NCI-H524 (cell line): ENCODE data around the gene SLC52A3.

Source experiments
- DNase-seq, 2 experiments: peaks; one replicate each; lab custom pipeline; 2025; lab: John Stamatoyannopoulos, UW

Gene SLC52A3

DNA sequence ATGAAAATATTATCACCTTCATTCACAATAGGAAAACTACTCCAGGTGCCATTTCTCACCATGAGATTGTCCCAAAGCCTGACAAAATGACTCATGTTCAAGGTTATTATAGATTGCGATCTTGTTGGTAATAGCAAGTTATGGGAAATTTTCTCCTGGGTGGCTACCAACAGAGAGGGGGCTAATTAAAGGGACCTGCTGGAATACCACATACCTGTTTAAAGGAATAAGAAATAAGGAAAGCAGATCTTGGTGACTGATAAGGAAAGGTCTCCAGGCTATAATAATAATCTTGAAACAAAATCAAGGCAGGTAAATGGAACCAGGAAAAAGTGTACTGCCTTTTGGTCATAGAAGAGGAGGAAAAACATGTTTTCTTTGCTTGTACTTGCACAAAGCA, 1.4 kb downstream of the SLC52A3 start:
- no peak for DNase-seq

DNA sequence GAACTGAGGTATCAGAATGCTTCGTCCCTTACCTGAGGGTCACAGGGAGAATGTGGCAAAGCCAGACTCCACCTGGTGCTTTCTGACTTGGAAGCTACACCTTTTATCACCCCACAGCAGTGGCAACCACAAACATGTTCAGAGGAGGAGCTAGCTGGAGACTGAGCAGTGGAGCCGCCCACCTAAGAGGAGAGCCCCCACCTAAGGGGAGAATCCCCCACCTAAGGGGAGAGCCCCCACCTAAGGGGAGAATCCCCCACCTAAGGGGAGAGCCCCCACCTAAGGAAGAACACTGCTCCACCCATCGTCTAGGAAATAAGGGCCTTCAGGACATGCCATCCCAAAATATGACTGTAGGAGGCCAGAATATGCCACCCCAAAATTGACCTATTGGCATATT, 4.0 kb downstream of the SLC52A3 start:
- no peak for DNase-seq

DNA sequence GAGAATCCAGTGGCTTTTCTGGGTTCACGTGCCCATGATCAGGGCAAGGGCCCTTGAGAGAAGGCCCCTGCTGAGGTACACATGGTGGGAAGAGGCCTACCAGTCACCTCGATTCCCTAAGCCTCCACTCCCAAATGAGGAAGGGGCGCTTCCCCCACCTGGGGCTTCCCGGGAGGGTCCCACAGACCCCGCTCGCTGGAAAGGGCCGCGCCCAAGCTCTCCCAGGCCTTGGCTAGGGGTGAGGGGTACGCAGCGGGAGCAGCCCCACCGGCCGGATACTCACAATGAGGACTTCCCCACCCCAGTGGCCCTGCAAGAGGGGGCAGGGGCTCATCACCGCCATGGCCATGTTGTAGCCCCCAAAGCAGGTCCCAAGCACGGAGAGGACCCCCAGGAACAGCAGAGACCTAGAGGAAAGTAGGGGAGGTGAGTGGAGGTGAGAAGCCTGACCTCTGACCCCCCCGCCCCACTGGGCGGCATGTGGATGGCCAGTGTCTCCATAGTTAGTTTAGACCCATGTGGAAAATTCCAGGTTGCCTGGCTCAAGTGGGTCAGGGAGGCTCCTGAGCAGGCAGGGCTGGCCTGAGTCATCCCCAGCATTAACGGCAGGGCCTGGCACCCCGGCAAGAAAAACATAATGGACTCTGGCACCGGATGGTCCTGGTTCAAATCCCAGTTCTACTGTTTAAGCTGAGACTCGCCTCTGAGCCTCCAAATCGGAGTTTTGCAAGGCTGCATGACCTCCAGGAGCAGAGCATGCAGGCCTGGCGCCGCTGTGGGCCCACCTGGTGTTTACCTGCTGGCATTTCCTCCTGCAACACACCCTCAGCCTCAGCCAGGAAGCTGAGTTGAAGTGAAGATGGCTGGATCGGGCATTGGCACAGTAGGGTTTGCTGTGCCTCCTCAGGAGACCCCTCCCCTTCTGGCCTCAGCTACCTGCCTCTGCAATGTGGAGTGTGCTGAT, 6.6 kb downstream of the SLC52A3 start:
- no peak for DNase-seq

DNA sequence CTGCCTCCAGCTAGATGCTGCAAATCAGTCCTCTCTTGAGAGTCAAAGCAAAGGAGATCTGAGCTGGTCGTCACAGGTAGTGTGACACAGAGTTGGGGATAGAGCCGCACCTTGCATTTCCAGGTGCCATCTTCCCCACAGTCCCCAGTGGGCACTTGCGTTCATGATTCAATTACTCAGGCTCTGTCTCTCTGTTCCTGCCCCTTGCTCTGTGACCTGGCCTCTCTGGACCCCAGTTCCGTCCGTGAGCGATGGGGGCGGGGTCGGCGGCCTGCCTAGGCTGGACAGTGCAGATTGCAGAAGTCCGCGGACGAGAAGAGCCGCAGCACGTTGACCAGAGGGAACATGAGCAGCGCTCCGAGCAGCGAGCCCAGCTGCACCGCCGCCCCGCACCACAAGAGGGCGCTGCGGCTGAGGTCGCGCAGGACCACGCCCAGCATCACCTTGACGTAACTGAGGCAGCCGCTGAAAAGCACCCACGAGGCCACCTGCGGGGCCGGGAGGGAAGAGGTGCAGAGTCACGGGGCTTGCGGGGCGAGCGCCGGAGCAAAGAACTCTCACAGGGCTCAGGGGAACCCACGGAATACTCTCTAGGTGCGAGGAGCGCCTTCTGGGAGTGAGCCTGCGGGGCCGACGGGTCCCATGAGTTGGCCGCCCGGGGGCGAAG, 7.4 kb downstream of the SLC52A3 start:
- DNase-seq = no peak

DNA sequence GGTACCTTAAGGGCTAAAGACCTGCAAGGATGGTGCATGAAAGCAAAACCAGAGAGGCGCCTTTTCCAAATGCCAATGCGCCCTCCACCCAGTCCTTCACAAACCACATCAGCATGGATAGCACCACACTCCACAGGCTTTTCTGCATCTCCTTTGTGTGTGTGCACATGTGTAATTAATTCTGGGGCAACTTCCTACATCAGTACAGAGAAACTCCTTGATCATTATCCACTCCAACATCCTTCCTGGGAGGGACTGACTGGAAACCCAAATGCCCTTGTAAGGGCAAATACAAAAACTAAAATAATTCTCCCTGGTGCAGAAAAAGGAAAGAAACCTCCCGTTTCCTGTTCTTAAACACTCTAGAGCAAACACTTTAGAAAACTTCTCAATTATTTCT, 10.8 kb downstream of the SLC52A3 start:
- no peak for DNase-seq

DNA sequence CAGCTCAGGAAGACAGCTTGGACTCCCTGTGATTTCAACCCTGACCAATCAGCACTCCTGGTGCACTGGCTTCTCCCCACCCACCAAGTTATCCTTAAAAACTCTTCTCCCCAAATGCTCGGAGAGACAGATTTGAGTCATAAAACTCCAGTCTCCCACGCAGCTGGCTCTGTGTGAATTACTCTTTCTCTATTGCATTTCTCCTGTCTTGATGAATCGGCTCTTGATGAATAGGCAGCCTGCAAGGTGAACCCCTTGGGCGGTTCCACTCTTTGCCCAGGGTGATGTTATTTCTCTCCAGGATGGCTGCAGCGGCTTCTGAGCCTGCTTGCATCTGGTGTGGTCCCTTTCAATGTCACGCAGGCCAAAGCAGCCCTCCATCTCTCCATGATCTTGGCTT, 12.4 kb downstream of the SLC52A3 start:
- no peak for DNase-seq

DNA sequence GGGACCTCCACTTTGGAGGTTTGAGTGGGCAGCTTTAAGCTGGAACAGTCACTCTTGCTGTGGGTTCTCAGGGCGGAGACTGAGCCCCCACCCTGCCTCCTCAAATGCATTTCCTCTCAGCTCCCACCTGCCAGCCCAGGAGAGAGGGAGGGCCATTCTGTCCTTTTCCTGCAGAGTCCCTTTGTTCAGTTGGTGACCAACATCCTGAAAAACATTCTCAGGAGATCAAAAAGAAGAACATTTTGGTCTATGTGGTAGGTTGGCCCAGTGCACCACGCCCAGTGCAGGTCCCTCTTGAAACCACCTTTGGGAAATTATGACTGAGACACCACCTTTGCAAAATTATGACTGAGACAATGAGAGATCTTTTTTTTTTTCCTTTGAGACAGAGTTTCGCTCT, 13.4 kb downstream of the SLC52A3 start:
- DNase-seq = no peak

DNA sequence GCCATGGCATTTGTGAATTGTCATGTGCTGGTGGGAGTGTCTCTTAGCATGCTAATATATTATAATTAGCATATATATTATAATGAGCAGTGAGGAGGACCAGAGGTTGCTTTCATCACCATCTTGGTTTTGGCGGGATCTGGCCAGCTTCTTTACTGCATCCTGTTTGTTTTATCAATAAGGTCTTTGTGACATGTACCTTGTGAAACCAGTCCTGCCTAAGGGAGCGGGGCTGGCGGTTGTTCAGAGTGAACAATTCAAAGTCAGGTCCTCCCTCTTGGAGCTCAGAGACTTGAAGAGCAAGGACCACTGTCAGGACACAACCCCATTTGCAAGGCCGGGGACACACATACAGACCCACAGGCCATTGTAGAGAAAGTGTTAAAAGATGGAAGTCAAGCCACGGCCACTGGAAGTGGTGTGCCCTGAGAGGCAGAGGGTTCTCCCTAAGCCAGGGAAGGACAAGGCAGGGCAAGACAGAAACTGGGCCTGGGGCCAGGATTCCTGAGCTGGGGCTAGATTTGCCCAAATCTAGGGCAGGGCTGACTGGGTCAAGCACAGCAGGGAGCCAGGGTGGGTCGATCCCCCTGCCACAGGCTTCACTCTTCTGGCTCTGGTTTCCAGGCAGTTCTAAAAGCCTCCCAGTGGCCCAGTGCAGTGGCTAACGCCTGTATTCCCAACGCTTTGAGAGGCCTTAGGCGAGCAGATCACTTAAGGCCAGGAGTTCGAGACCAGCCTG, 14.2 kb downstream of the SLC52A3 start:
- DNase-seq = no peak

DNA sequence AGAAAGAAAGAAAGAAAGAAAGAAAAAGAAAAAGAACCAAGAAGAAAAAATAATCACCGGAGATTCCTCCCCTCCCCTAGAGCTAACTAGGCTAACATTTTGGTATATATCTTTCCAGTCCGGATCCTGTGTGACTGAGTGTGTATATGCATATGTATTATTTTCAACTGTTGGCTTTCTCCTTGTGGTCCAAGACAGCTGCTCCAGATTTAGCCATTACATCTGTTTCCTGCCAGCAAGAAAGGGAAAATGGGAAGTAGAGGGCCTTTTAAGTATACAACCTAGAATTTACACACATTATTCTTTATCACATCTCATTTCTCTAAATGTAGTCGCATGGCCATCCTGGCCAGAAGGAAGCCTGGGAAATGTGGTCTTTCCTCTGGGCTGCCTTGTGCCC, 15.2 kb downstream of the SLC52A3 start:
- DNase-seq = no peak

DNA sequence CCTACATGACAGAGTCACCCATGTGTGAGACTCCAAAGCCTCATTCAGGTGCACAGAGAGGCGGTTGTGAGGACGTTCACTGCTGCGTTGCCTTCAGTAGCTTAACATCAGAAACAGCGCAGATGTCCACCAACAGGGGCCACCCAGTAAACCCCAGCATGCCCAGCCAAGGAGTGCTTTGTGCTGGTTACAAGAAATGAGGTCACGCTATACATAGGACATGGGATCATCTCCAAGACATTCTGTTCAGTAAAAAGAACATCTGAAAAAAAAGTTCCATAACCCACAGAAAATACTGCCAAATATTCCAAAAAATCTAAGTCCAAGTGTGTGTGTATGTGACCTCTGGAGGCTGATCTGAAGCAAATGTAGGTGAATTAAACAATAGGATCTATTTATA, 16.0 kb downstream of the SLC52A3 start:
- DNase-seq = no peak

DNA sequence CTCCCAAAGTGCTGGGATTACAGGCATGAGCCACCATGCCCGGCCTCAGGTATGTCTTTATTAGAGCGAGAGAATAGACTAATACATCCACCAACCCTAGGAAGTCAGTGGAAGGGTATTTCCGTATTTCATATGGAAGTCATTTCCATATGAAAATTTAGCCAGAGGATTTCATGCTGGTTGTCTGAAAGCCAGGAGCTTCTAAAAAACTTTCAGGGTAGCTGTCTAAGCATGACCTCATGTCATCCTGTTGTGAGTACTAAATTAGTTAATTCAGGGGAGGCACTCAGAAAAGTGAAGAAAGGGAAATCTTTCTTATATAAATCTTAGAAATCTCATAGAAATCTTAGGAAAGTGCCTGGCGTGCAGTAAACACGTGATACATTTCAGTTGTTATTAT, 16.5 kb downstream of the SLC52A3 start:
- no peak for DNase-seq

DNA sequence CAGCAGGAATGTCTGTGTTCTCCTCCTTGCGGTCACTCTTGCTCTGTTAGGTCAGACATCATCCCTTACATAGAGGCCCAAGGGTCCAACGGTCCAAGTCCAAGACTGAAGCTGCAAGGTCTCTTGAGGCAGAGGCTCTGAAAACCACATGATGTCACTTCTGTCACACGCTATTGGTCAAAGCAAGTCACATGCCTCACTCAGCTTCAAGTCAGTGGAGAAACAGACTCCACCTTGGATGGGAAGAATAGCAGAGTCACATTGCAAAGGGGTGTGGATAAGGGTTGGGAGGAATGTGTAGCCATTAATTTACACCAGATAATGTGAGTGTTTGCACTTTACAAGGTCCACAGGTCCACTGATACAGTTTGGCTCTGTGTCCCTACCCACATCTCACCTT, 17.5 kb downstream of the SLC52A3 start:
- no peak for DNase-seq

DNA sequence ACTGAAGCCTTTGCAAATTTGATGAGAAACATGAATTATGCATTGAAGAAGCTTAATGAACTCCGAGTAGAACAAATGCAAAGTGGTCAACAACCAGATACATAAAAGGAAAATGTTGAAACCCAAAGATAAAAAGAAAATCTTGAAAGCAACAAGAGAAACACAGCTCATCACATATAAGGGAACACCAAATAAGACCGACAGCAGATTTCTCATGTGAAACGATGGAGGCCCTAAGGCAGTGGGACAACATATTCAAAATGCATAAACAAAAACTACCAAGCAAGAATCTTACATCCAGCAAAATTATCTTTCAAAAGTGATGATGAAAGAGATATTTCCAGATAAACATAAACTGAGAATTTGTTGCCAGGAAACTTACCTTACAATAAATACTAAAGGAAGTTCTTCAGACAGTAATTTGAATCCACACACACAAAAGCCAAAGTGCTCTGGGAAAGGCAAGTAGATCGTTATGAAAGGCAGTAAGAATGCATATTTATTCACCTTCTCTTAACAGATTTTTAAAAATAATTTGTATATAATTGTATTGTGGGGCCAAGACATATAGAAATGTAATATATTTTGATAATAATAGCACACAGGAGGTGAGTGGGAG, 22.5 kb downstream of the SLC52A3 start:
- no peak for DNase-seq

DNA sequence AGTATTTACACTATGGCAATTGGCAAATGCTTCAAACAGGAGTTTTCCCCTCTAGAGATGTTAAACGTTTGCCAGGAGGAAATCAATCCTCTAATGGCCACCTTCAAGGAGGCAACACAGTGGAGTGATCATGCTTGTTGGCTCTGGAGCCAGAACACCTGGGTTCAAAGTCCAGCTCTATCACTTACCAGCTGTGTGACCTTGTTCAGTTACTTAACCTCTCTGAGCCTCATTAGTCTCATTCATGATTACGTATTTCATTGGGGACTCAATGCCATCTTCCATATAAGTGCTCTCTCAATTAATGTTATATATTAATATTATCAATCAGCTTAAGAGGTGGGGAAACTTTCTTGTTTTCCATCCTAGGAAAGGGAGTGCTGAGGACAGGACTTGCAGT, 26.1 kb downstream of the SLC52A3 start:
- DNase-seq = no peak

DNA sequence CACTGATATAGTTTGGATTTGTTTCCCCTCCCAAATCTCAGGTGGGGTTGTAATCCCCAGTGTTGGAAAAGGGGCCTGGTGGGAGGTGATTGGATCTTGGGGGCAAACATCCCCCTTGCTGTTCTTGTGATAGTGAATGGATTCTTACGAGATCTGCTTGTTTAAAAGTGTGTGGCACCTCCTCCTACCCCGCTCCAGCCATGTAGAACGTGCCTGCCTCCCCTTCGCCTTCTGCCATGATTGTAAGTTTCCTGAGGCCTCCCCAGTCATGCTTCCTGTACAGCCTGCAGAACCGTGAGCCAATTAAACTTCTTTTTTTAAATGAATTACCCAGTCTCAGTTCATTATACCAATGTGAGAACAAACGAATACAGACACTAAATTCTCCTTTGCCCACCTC, 26.7 kb downstream of the SLC52A3 start:
- no peak for DNase-seq

DNA sequence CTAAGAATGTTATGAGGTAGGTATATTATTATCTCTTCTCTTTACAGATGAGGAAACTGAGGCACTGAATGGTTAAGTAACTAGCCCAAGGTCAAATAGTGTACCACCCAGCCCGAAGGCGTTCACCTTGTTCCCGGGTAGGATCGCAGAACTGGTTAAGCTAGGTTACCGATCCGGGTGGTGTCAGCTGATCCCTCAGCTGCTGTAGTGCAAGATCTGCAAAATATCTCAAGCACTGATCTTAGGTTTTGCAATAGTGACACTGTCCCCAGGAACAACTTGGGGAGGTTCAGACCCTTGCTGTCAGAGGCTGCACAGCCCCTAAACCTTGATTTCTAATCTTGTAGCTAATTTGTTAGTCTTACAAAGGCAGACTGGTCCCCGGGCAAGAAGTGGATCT, 28.1 kb downstream of the SLC52A3 start:
- DNase-seq = no peak

DNA sequence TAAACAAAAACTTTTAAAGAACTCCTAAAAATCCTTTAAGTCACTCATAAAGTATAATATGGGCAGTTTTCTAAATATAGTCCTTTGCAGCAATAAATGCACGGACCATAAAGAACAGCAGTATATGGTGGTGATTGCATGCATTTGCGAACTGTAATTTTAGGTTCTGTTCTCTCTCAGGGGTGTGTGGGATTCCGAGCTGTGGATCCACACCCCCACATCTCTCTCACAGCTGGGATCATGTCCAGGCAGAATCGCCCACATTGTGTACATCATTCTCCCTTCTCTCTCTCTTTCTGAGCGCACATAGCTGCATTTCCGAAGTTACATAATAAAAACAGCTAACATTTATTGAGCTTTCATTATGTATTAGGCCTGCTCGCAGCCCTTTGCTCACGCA, 28.6 kb downstream of the SLC52A3 start:
- DNase-seq = no peak

DNA sequence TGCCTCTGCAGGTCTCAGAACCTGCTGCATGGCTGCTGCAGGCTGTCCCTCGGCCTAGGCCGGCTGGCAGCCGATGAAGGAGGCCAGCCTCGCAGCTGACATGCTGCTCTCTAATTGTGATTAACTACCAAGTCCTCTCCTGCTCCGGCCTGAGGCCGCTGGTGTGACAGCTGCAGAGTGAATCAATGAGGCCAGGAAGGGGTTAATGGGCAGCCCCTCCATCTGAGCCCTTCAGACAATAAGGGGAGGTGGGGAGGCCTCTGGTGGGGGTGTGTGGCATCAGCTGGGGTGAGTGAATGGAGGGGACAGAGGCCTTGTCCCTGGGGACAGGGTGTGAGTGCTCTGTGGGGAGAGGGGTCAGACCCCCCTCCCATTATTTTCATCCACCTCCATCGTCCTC, 34.4 kb downstream of the SLC52A3 start:
- DNase-seq = no peak

DNA sequence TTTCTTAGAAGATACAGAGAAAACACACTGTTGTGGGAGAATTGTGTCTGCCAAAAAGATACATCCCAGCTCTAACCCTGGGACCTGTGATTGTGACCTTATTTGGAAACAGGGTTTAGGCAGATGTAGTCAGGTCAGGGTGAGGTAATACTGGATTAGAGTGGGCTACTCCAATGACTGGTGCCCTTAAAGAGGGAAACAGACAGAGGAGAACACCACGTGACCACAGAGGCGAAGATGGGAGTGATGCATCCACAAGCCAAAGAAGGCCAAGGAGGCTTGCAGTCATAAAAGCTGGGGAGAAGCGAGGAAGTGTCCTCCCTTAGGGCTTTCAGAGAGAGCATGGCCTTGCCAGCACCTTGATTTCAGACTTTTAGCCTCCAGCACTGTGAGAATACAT, 35.6 kb downstream of the SLC52A3 start:
- DNase-seq = no peak

DNA sequence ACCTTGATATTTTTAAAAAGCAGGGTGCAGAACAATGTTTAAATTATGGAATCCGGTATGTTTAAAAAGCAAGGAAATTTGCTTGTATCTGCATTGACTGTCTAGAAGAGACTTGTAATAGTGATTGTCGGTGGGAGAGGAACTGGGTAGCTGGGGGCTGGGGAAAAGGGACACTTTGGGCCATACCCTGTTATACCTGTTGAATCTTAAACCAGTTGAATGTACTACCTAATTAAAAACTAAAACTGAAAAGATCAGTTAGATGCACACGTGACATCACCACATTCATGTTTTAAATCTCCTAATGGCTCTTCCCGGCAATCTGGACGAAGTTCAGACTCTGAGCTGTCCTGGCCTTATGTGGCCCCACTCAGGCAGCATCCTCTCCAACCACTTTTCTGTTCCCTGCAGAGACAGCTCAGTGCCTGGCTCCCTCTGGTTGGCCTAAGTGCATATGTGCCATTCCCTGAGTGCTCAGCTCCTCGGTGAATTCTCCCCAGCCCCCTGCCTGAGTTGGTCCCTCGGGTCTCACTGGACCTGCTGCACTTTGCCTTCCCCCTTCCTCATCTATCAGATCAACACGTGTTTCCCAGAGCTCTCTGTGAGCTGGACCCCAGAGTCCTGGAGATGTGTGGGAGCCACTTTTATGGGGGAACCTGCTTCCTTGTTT, 36.3 kb downstream of the SLC52A3 start:
- no peak for DNase-seq

DNA sequence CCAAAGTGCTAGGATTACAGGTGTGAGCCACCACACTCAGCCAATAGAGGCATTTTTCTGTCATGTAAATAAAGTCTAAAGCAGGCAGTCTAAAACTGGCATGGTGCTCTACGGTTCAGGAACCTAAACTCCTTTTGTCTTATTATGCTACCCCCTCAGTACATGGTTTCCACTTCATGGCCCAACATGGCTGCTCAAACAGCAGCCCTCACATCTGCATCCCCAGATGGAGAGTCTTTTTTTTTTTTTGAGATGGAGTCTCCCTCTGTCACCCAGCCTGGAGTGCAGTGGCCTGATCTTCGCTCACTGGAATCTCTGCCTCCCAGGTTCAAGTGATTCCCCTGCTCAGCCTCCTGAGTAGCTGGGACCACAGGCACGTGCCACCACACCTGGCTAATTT, 38.3 kb downstream of the SLC52A3 start:
- no peak for DNase-seq
